ENCODE data around the gene CNIH3.

DNA sequence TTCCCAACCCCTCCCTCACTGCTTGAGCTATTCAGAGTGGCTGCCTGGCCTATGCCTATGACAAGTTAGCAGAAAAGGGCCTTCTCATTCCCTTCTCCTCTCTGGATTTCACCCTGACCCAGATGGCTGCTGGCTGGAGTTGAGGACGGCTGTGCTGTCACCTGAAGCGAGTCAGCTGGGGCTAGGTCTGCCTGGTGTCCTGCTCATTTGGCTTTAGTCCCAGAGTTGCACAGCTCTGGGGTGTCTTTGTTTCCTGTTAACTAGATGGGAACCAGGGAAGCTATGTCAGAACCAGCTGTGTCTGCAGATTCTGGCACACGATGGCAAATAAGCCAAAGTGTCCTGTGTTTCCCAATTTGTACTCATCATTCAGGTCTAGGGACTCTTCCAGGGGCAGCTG is 52.9 kb downstream of the CNIH3 start:
- no peak for TF ChIP-seq EZH2 (IDR thresholded peaks at IDR 0.05; ENCODE audit: borderline replicate concordance, insufficient read depth, low read depth, low read length, poor library complexity, severe bottlenecking)
- TF ChIP-seq, protein P1, sequence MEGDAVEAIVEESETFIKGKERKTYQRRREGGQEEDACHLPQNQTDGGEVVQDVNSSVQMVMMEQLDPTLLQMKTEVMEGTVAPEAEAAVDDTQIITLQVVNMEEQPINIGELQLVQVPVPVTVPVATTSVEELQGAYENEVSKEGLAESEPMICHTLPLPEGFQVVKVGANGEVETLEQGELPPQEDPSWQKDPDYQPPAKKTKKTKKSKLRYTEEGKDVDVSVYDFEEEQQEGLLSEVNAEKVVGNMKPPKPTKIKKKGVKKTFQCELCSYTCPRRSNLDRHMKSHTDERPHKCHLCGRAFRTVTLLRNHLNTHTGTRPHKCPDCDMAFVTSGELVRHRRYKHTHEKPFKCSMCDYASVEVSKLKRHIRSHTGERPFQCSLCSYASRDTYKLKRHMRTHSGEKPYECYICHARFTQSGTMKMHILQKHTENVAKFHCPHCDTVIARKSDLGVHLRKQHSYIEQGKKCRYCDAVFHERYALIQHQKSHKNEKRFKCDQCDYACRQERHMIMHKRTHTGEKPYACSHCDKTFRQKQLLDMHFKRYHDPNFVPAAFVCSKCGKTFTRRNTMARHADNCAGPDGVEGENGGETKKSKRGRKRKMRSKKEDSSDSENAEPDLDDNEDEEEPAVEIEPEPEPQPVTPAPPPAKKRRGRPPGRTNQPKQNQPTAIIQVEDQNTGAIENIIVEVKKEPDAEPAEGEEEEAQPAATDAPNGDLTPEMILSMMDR (IDR thresholded peaks at IDR 0.05), result no peak

Data from B cell (primary cell).